Effector CD4-positive, alpha-beta T cell (primary cell): ENCODE data around the gene MACROD1.
"Not testable (repeated sequence)": the region's sequence is repeated elsewhere in the genome, so short reads cannot be mapped to it uniquely, and the experiment has no call there.

Source experiments
- DNase-seq: peaks from one replicate; pipeline ENCODE4 v3.0.0-alpha.2; 2020

MACROD1 gene

DNA sequence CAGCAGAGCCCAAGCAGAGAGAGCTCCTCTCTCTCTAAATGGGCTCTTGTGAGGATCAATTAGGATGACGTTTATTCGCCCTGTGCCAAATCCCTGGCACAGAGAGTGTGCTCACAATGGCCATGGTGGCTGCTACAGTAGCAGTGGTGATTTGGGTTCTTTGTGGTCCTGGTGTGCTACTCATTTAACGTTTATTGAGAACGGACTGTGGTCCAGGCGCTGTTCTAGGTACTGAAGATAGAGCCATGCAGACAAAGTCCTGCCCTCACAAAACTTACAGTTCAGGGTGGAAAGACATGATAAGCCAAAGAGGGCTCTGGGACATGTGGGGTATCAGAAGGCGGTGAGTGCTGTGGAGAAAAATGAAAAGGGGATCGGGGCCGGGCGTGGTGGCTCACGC lies 174.4 kb downstream of the MACROD1 start:
- DNase-seq: no peak

DNA sequence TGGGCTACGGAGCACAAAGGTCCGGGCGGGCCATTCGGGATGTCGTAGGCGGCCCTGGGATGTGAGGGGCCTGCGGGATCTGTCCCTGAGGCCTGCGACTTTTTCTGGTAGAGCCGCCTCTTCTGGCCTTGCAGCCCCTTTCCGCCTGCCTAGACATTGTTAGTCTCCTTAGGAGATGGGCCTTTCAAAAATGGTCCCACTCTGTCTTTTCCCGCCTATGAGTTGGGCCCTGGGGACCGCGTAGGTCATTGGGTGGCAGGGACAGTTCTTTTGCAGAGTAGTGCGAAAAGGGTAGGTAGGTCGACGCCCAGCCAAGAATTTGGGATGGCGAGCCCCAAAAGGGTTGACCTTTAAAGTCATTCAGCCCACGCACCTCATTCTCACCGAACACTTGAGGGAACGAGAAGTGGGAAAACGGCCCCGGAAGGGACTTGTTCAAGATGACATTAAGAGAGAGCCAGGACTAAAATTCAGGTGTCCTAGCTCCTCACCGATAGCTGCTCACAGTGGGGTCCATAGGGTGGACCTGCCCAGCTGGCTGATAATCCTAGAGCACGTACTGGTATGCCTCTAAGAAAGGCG lies 178.9 kb downstream of the MACROD1 start:
- no peak for DNase-seq

GRCh38 chr11:63986156-63986931 lies 179.6 kb downstream of the MACROD1 start, which contains the start of gene OTUB1:
Gene OTUB1 (plus strand): TSS chr11:63986438. CDS start chr11:63986457, 19 bp downstream.
- peak; percentile 84 for DNase-seq

- DNase-seq: peak; percentile 56
Observed at GRCh38 chr11:63985812-63986155, 180.1 kb downstream of the MACROD1 start.

GRCh38 chr11:63979426-63979825 lies 186.5 kb downstream of the MACROD1 start:
- DNase-seq: no peak

- no peak for DNase-seq
Observed at GRCh38 chr11:63978551-63979239, 187.2 kb downstream of the MACROD1 start.

- DNase-seq: peak; percentile 95
Observed at GRCh38 chr11:63974259-63975143, 191.4 kb downstream of the MACROD1 start, which contains the start of gene COX8A. Gene COX8A (plus strand): TSS chr11:63974620. CDS start chr11:63974681, 61 bp downstream.

DNA sequence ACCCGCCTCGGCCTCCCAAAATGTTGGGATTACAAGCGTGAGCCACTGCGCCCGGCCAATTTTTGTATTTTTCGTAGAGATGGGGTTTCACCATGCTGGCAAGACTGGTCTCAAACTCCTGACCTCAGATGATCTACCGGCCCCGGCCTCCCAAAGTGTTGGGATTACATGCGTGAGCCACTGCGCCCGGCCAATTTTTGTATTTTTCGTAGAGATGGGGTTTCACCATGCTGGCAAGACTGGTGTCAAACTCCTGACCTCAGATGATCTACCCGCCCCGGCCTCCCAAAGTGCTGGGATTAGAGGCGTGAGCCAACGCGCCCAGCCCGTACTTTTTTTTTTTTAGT lies 192.0 kb downstream of the MACROD1 start:
- DNase-seq: not testable (repeated sequence)

GRCh38 chr11:63970902-63971301 lies 195.0 kb downstream of the MACROD1 start:
- no peak for DNase-seq

GRCh38 chr11:63969461-63969860 lies 196.5 kb downstream of the MACROD1 start:
- DNase-seq: no peak

DNA sequence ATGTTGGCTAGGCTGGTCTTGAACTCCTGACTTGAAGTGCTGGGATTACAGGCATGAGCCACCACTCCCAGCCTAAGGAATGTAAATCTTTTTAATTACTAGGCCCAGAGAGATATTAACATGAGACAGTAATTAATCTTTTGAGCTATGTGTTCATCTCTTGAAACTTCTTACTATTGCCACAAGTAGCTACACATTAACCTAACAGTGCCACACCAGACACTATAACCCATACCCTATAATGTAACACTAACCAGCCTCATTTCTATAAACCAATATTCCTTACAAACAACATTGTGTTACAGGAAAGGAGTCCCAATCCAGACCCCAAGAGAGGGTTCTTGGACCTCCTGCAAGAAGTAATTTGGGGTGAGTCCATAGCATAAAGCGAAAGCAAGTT lies 199.5 kb downstream of the MACROD1 start:
- no peak for DNase-seq

GRCh38 chr11:63963895-63964294 lies 202.0 kb downstream of the MACROD1 start:
- not testable (repeated sequence) for DNase-seq

GRCh38 chr11:63961608-63962412 lies 204.1 kb downstream of the MACROD1 start:
- no peak for DNase-seq

DNA sequence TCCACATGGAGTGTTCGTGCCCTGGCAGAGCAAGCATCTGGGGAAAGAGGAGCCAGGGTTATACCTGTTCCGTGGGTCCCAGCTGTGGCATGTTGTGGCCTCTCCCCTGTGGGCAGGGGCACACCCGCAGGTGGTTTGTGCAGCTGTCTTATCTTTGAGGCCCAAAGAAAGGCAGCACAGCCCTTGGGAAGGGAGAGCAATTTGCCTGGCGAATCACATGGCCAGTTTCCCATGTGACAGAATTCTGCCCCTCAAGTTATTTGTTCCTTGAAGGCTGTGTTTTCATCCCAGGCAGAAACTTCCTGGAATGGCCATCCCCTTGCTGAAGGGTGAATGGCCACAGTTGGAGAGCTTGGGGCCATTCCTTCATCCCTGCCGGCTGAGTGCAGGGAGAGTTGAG lies 207.9 kb downstream of the MACROD1 start:
- no peak for DNase-seq

GRCh38 chr11:63952570-63952969 lies 213.3 kb downstream of the MACROD1 start:
- no peak for DNase-seq

DNA sequence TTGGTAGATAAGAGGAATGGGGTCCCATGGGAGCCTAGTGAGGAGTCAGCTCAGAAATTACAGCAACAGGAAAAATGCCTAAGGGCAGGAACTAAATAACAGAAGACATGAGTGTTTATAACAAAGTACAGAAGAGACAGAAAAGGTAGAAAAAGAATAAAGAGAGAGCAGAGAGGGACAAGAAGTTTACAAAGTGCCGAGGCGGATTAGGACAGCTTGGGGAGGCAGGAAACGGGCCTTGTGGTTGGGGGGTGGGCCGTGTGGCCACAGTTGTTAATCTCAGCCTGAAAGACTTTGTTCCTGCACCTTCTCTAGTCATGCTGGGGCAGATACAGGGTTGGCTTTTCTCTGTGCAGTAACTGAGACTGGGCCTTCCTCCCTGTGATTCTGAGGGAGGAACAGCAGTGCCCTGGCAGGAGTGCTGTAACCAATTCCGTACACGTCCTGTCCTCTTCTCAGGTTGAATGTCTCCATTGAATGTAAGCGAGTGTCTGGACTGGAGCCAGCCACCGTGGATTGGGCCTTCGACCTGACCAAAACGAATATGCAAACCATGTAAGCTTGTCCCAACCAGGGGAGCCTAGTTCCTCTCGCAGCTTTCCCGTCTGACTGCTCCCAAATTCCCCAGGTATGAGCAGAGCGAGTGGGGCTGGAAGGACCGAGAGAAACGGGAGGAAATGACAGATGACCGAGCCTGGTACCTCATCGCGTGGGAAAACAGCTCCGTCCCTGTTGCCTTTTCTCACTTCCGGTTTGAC lies 214.0 kb downstream of the MACROD1 start:
- DNase-seq: no peak
